Right atrium auricular region (tissue), 2 donors: ENCODE data around the gene MRPS26. TPM values are rescaled to one million over a fixed set of nuclear protein-coding genes. Genes with fewer than 3 reads are reported as not detected.

Experiments used
- DNase-seq: peaks from one replicate; pipeline ENCODE4 v3.0.0-alpha.2; 2019; ENCODE audit warnings: low spot score
- H3K27ac ChIP-seq, 2 donors: fragments of 200-600 bp; sonication (generic); 1 replicate in 1 of 2; 2 replicates in 1 of 2; pipeline ENCODE4 v1.5.1; 2016 to 2019
- H3K27me3 ChIP-seq, 2 donors: fragments of 200-600 bp; sonication (generic); one replicate each; pipeline versions ENCODE4 v1.5.1 to v1.6.0; 2017 to 2019
- H3K36me3 ChIP-seq: fragments of 200-600 bp; sonication (generic); one replicate; pipeline ENCODE4 v1.5.1; 2016
- H3K4me1 ChIP-seq, 2 donors: fragments of 200-600 bp; sonication (generic); one replicate each; pipeline versions ENCODE4 v1.5.1 to v1.6.0; 2017 to 2019
- H3K4me3 ChIP-seq, 2 donors: fragments of 200-600 bp; sonication (generic); 1 replicate in 1 of 2; 2 replicates in 1 of 2; pipeline ENCODE4 v1.5.1; 2017 to 2019; ENCODE audit warnings: mild to moderate bottlenecking in 1 of 2, moderate library complexity in 1 of 2
- H3K9me3 ChIP-seq, 2 donors: fragments of 200-600 bp; sonication (generic); one replicate each; pipeline ENCODE4 v1.5.1; 2019
- CTCF ChIP-seq, 2 donors: fragments of 200-600 bp; sonication (generic); IDR thresholded peaks; one replicate each; pipeline ENCODE4 v1.5.1; 2019; ENCODE audit warnings: antibody characterized with exemption in 2 of 2
- total RNA-seq, 2 donors: library from RNA; depleted of rRNA; stranded (reverse); fragments of >200 nt; gene quantifications; one replicate each; pipeline ENCODE4 v1.1.0, GENCODE V29; 2016

MRPS26 gene
- total RNA-seq, 2 donors from 2014 or later, result 44.7 to 45.4 TPM

- Histone ChIP-seq H3K4me1 (peaks cover 0 to 11% of the 10 kb centered on the region in 2 donors), H3K9me3 (no peaks in the 10 kb centered on the region), H3K4me3 (no peak overlapping the region), H3K36me3 (peaks cover 46% of the 10 kb centered on the region), H3K27me3 (no peaks in the 10 kb centered on the region), H3K27ac (no peak overlapping the region)
- TF ChIP-seq CTCF (IDR thresholded peaks at IDR 0.05), result no peak
- DNase-seq, result no peak
Measured at GRCh38 chr20:3037654-3038053, 8.2 kb upstream of the MRPS26 start.

GRCh38 chr20:3038454-3038853 lies 7.4 kb upstream of the MRPS26 start:
- Histone ChIP-seq H3K36me3 (peaks cover 46% of the 10 kb centered on the region), H3K4me1 (peaks cover 0 to 16% of the 10 kb centered on the region in 2 donors), H3K27me3 (no peaks in the 10 kb centered on the region), H3K9me3 (no peaks in the 10 kb centered on the region), H3K4me3 (no peak overlapping the region), H3K27ac (no peak overlapping the region)
- DNase-seq, result no peak
- TF ChIP-seq CTCF (IDR thresholded peaks at IDR 0.05), result no peak

- Histone ChIP-seq H3K27ac (no peak overlapping the region), H3K27me3 (no peaks in the 10 kb centered on the region), H3K9me3 (no peaks in the 10 kb centered on the region), H3K4me3 (no peak overlapping the region), H3K36me3 (peaks cover 46% of the 10 kb centered on the region), H3K4me1 (peaks cover 0 to 16% of the 10 kb centered on the region in 2 donors)
- no peak for TF ChIP-seq CTCF (IDR thresholded peaks at IDR 0.05)
- no peak for DNase-seq
Measured at GRCh38 chr20:3039426-3039825, 6.4 kb upstream of the MRPS26 start.

GRCh38 chr20:3040086-3040485 lies 5.8 kb upstream of the MRPS26 start:
- TF ChIP-seq CTCF (IDR thresholded peaks at IDR 0.05), result no peak
- Histone ChIP-seq H3K27me3 (no peaks in the 10 kb centered on the region), H3K27ac (no peak overlapping the region), H3K4me3 (no peak overlapping the region), H3K4me1 (peaks cover 0 to 19% of the 10 kb centered on the region in 2 donors), H3K36me3 (peaks cover 46% of the 10 kb centered on the region), H3K9me3 (no peaks in the 10 kb centered on the region)
- DNase-seq, result no peak

GRCh38 chr20:3041854-3042409 lies 3.9 kb upstream of the MRPS26 start:
- H3K36me3 ChIP-seq, result peaks cover 29% of the 10 kb centered on the region
- no peaks in the 10 kb centered on the region for H3K27me3 ChIP-seq
- no peaks in the 10 kb centered on the region for H3K9me3 ChIP-seq
- H3K27ac ChIP-seq, result peak overlapping the region; percentile 59 to 61
- H3K4me1 ChIP-seq, result peaks cover 0 to 28% of the 10 kb centered on the region in 2 donors
- DNase-seq, result no peak
- no peak overlapping the region for H3K4me3 ChIP-seq
- TF ChIP-seq CTCF (IDR thresholded peaks at IDR 0.05), result no peak

- TF ChIP-seq CTCF (IDR thresholded peaks at IDR 0.05), result no peak
- H3K9me3 ChIP-seq, result no peaks in the 10 kb centered on the region
- peaks cover 24% of the 10 kb centered on the region for H3K36me3 ChIP-seq
- peak; percentile 70 for DNase-seq
- peak overlapping the region; percentile 59 to 61 for H3K27ac ChIP-seq
- no peaks in the 10 kb centered on the region for H3K27me3 ChIP-seq
- H3K4me1 ChIP-seq, result peaks cover 0 to 34% of the 10 kb centered on the region in 2 donors
- no peak overlapping the region for H3K4me3 ChIP-seq
Measured at GRCh38 chr20:3042625-3043024, 3.2 kb upstream of the MRPS26 start.
